Lung microvascular endothelial cell (primary cell): ENCODE results near the gene SPEM3. TPM values are rescaled to one million over a fixed set of nuclear protein-coding genes. Genes with fewer than 3 reads are reported as not detected.
"Not testable (repeated sequence)": the region's sequence is repeated elsewhere in the genome, so short reads cannot be mapped to it uniquely, and the experiment has no call there.

Experiments
- DNase-seq, 2 donors: peaks; one replicate each; pipeline versions ENCODE4 v3.0.0 to v3.0.0-alpha.2; 2010; ENCODE audit warnings: low read depth in 2 of 2
- total RNA-seq: library from RNA; depleted of rRNA; stranded (reverse); fragments of >200 nt; gene quantifications from 2 replicates; pipeline ENCODE4 v1.2.1, GENCODE V29; 2014

Gene SPEM3
- total RNA-seq, 1 donor from 2014 or later: not detected

GRCh38 chr17:7471729-7472128, 43.1 kb downstream of the SPEM3 start:
- no peak for DNase-seq

- not testable (repeated sequence) for DNase-seq
These were observed 46.1 kb downstream of the SPEM3 start for GRCh38 chr17:7474767-7475166.

DNA sequence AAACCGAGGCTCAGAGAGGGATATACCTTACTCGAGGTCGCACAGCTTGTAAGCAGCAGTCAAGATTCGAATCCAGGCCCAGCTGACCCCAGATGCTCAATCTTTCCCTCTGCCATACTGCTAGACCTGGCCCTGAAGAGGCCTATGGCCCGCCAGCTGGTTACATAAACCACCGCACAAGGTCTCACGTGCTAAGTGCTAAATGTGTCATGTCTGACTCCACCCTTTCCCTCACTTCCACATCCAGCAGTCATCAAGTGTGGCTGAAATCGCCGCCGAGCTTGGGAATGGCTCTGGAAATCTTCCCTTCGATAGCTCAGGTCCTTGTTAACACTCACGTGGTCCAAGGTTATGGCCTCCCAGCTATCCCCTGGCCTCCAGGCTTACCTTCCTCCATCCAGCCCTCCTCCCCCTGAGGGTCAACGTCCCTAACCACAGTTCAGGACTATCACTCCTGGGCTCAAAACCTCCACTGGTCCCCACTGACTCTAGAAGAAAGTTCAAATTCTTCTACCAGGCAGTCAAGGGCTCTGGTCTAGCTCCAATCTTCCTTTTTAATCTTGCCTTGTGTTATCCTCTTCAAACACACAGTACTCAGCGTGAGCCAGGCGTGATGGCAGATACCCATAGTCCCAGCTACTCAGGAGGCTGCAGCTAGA, 47.2 kb downstream of the SPEM3 start:
- DNase-seq: peak; percentile 49 to 78

DNA sequence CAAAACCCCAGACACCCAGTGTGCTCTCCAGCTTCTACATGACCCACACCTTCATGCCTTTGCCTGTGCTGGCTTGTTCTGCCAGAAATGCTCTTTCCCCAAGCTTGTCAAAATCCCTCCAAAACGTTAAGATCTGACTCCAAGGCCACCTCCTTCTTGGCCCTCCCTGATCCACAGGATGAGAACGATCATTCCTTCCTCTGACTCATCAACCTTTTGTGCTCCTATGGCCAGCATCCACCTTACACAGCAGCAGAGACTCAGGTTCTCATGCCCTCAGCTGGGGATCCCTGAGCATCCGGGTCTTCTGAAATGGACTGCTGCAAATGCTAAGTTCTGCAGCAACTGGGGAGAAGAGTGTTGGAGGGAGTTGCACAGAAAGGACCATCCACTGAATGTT, 47.8 kb downstream of the SPEM3 start:
- peak in 1 of 2 donors; percentile 78 for DNase-seq

- no peak for DNase-seq
These were observed 48.3 kb downstream of the SPEM3 start for GRCh38 chr17:7476951-7477350.

- DNase-seq: peak; percentile 30 to 72
These were observed 49.0 kb downstream of the SPEM3 start for GRCh38 chr17:7477392-7478275.

DNA sequence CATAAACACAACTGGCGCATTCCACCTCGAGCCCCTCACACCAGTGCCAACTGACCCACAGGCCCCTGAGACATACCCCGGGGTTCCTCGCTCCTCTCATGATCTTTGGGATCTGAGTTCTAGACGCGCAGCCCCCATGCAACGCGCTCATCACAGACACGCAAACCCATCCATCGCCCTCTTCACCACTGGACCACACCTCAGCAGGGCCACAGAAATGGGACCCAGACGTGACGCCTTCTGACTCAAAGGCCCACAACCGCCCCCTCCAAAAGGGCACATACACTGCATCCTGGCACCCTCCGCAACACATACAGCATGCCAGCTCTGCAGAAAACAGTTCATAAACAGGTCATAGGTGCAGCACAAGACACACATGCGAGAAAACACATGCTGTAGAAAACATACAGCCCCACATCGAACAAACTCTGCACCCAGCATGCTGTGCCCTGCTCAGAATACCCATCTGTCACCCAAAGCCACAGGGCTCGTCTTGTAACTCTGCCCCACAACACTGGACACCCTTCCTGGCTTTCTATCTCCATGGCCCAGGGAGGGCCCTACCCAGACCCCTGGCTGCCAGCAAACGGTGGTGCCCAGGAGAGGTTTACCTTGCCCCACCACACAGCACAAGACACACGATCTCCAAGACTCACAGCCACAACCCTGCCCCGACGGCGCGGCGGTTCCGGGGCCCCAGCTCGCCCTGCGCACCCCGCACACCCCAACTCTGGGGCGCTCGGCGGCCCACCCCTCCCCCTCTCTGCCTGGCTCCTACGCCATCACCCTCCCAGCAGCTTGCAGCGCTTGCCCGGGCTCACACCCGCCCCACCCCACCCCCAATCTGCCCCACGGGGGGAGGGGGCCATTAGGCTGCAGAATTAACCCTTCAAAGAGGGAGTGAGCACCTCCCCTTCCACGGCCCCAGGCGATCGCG, 49.9 kb downstream of the SPEM3 start:
- DNase-seq: peak; percentile 27 to 30

DNA sequence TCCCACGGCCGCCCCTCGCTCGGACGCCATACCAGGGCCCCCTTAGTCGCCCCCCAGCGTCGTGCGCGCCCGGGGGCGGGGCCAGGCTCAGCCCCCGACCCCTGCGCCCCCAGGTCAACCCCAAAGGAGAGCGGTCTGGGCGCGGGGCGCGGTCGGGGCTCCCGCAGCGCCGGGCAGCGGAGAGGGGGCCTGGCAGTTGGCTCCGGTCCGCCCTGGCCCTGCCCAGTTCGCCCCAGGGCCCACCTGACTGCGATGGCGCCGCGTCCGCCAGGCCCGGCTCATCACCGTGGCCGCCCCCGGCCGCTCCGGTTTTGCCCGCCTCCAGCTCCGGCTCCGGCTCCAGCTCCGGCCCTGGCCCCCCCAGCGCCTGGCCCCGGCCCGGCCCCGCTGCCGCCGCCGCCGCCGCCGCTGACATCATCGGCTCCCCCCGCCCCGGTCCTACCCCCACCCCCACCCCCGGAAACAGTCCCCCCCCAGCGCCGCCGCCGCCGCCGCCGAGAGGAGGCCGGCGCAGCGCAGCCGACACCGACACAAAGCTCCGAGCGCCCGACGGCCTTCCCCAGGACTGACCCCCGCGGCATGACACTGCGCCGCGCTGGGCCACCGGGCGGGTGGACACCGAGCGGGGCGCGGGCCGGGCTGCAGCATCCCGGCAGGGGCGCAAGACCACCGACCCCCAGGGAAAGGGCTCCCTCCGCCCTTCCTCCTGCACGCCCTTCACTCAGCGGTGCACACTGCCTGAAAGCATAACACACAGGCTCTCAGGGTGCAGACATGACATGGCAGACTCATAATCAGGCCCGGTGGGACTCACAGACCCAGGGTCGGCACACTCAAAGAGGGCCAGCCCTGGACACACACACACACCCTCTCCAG, 50.8 kb downstream of the SPEM3 start, which contains the start of gene ZBTB4:
TSS of gene ZBTB4 (minus strand) at position 419 of the 876 bp plus-strand sequence. CDS start 12,830 bp downstream, outside the sequence.
- DNase-seq: peak; percentile 51 to 65

DNA sequence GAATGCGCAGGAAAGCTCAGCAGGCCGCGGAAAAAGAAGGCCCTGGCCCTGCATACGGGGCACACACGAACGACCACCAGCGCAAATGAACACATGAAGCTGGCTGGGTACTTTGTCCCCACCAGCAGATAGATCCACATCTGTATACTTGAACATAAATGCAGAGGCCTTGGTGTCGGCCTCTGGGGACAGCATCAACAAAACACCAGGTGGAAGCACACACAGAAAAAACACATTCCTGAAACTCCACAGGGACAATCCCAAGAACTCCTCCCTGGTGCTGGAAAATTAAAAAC, 51.4 kb downstream of the SPEM3 start:
- DNase-seq: no peak

DNA sequence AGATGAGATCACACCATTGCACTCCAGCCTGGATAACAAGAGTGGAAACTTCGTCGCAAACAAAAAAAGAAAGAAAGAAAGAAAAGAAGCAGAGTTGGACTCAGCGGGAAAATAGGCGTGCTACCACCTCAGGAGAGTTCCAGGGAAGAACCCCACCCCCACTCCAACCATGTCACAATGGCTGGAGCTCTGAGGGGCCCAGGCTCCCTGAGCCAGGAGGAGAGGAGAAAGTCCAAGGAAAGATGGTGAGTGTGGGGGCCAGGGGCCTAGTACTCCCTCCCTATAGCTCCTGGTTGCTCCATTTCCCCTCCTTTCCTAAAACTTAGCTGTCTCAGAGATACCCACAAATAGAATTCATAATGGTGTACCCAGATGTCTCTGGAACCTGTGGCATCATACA, 52.6 kb downstream of the SPEM3 start, which contains the start of gene SLC35G6:
TSS of gene SLC35G6 (plus strand) at position 172 of the 400 bp plus-strand sequence. CDS start at position 243, 71 bp downstream.
- DNase-seq: not testable (repeated sequence)

DNA sequence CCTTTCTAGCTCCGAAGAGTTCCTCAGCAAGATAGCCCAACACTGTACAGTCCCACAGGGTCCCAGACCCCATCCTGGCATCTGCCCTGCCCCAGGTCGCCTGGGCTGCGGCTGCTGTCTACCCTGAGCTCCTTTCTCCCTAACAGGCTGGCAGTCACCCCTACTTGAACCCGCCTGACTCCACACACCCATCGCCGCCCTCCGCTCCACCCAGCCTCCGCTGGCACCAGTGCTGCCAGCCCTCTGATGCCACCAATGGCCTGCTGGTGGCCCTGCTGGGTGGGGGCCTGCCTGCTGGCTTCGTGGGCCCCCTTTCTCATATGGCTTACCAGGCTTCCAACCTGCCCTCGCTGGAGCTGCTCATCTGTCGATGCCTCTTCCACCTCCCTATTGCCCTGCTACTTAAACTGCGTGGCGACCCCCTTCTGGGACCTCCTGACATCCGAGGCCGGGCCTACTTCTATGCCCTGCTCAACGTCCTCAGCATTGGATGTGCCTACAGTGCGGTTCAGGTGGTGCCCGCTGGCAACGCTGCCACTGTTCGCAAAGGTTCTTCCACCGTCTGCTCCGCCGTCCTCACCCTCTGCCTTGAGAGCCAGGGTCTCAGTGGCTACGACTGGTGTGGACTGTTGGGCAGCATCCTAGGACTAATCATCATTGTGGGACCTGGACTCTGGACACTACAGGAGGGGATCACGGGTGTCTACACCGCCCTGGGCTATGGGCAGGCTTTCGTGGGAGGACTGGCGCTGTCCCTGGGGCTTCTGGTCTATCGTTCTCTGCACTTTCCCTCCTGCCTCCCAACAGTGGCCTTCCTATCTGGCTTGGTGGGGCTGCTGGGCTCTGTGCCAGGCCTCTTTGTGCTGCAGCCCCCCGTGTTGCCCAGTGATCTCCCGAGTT, 53.4 kb downstream of the SPEM3 start:
- DNase-seq: not testable (repeated sequence)

Other genes starting within 250 kb of the SPEM3 start
- 14.4 and 28.8 TPM in 2 replicates for gene ASGR1, start 249.5 kb upstream of the SPEM3 start, total RNA-seq
- 5.4 and 9.1 TPM in 2 replicates for gene DLG4, start 209.0 kb upstream of the SPEM3 start, total RNA-seq
- 205 and 242 TPM in 2 replicates for gene ACADVL, start 208.9 kb upstream of the SPEM3 start, total RNA-seq
- 25.1 and 31.9 TPM in 2 replicates for gene DVL2, start 194.3 kb upstream of the SPEM3 start, total RNA-seq
- 30.9 and 38.5 TPM in 2 replicates for gene PHF23, start 189.4 kb upstream of the SPEM3 start, total RNA-seq
- gene GABARAP, start 186.4 kb upstream of the SPEM3 start, total RNA-seq: 124 and 130 TPM in 2 replicates
- gene CTDNEP1, start 177.1 kb upstream of the SPEM3 start, total RNA-seq: 22.4 and 25.2 TPM in 2 replicates
- gene ELP5, start 176.6 kb upstream of the SPEM3 start, total RNA-seq: 26.6 and 32.7 TPM in 2 replicates
- gene CLDN7, start 166.4 kb upstream of the SPEM3 start, total RNA-seq: 0.99 and 7.0 TPM in 2 replicates
- 0.22 and 0.60 TPM in 2 replicates for gene SLC2A4, start 147.1 kb upstream of the SPEM3 start, total RNA-seq
- gene YBX2, start 134.2 kb upstream of the SPEM3 start, total RNA-seq: under 0.01 TPM in 2 replicates
- gene EIF5A, start 121.2 kb upstream of the SPEM3 start, total RNA-seq: 385 and 487 TPM in 2 replicates
- gene GPS2, start 113.5 kb upstream of the SPEM3 start, total RNA-seq: 22.9 and 33.5 TPM in 2 replicates
- 7.4 and 13.1 TPM in 2 replicates for gene NEURL4, start 99.5 kb upstream of the SPEM3 start, total RNA-seq
- gene ACAP1, start 92.3 kb upstream of the SPEM3 start, total RNA-seq: 0.40 and 0.44 TPM in 2 replicates
- 2.4 and 3.8 TPM in 2 replicates for gene KCTD11, start 76.7 kb upstream of the SPEM3 start, total RNA-seq
- gene TMEM95, start 73.7 kb upstream of the SPEM3 start, total RNA-seq: not detected in 2 replicates
- 1.5 and 1.8 TPM in 2 replicates for gene TNK1, start 47.8 kb upstream of the SPEM3 start, total RNA-seq
- 15.0 and 19.4 TPM in 2 replicates for gene PLSCR3, start 34.3 kb upstream of the SPEM3 start, total RNA-seq
- 141 and 232 TPM in 2 replicates for gene TMEM256, start 24.8 kb upstream of the SPEM3 start, total RNA-seq
- 1.2 and 1.3 TPM in 2 replicates for gene NLGN2, start 21.0 kb upstream of the SPEM3 start, total RNA-seq
- gene SPEM1, start 8.5 kb upstream of the SPEM3 start, total RNA-seq: not detected in 2 replicates
- not detected in 2 replicates for gene SPEM2, start 3.2 kb upstream of the SPEM3 start, total RNA-seq
- 6.1 and 9.3 TPM in 2 replicates for gene TMEM102, start 6.6 kb downstream of the SPEM3 start, total RNA-seq
- 0.20 and 0.22 TPM in 2 replicates for gene FGF11, start 10.7 kb downstream of the SPEM3 start, total RNA-seq
- 8.1 and 9.2 TPM in 2 replicates for gene CHRNB1, start 16.2 kb downstream of the SPEM3 start, total RNA-seq
- gene ZBTB4, start 50.8 kb downstream of the SPEM3 start, total RNA-seq: 6.3 and 8.5 TPM in 2 replicates
- not detected in 2 replicates for gene SLC35G6, start 52.6 kb downstream of the SPEM3 start, total RNA-seq
- gene POLR2A, start 55.5 kb downstream of the SPEM3 start, total RNA-seq: 56.0 and 70.0 TPM in 2 replicates
- 4.4 and 4.8 TPM in 2 replicates for gene TNFSF12, start 120.2 kb downstream of the SPEM3 start, total RNA-seq
- gene TNFSF13, start 129.9 kb downstream of the SPEM3 start, total RNA-seq: 0.20 and 0.65 TPM in 2 replicates
- 52.3 and 81.5 TPM in 2 replicates for gene SENP3, start 133.1 kb downstream of the SPEM3 start, total RNA-seq
- gene CD68, start 150.8 kb downstream of the SPEM3 start, total RNA-seq: 0.40 and 0.44 TPM in 2 replicates
- gene MPDU1, start 155.0 kb downstream of the SPEM3 start, total RNA-seq: 56.7 and 72.2 TPM in 2 replicates
- gene SOX15, start 161.2 kb downstream of the SPEM3 start, total RNA-seq: not detected in 2 replicates
- 25.9 and 36.3 TPM in 2 replicates for gene FXR2, start 186.0 kb downstream of the SPEM3 start, total RNA-seq
- 25.7 and 33.3 TPM in 2 replicates for gene SAT2, start 199.0 kb downstream of the SPEM3 start, total RNA-seq
- 0.20 and 0.22 TPM in 2 replicates for gene SHBG, start 201.3 kb downstream of the SPEM3 start, total RNA-seq
- gene ATP1B2, start 222.1 kb downstream of the SPEM3 start, total RNA-seq: not detected in 2 replicates